VCaP (cell line): Measurements from ENCODE around the gene ACSS2.
A peak's percentile ranks its signal among the peaks of the same experiment; 100 is the strongest.

Source experiments
- H3K27ac ChIP-seq: fragments of 450-650 bp; 2 replicates; pipeline ENCODE4 v1.5.1; 2017
- TF ChIP-seq, protein P1 (sequence below): fragments of 450-650 bp; conservative IDR thresholded peaks from 2 replicates; pipeline ENCODE4 v1.5.1; 2017; ENCODE audit warnings: mild to moderate bottlenecking, moderate library complexity

Gene ACSS2

DNA sequence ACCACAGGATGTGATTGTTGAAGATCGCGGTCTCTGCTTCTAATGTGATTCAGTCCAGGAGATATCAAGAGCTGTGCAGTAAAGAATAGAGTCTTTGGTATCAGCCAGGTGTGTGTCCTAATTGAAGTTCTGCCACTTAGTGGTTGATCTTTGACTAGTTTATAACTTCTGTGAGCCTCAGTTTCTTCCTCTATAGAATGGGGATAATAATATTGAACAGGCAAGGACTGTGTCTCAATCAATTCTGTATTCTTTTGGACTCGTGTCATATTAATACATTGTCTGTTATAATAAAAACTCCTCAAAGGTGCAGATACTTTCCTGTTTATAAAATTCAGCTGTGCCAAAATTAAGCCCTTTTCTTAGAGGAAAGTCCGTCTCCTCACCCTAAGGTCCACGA is 27.8 kb upstream of the ACSS2 start:
- TF ChIP-seq, protein P1, sequence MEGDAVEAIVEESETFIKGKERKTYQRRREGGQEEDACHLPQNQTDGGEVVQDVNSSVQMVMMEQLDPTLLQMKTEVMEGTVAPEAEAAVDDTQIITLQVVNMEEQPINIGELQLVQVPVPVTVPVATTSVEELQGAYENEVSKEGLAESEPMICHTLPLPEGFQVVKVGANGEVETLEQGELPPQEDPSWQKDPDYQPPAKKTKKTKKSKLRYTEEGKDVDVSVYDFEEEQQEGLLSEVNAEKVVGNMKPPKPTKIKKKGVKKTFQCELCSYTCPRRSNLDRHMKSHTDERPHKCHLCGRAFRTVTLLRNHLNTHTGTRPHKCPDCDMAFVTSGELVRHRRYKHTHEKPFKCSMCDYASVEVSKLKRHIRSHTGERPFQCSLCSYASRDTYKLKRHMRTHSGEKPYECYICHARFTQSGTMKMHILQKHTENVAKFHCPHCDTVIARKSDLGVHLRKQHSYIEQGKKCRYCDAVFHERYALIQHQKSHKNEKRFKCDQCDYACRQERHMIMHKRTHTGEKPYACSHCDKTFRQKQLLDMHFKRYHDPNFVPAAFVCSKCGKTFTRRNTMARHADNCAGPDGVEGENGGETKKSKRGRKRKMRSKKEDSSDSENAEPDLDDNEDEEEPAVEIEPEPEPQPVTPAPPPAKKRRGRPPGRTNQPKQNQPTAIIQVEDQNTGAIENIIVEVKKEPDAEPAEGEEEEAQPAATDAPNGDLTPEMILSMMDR = no peak
- no peak overlapping the region for H3K27ac ChIP-seq

DNA sequence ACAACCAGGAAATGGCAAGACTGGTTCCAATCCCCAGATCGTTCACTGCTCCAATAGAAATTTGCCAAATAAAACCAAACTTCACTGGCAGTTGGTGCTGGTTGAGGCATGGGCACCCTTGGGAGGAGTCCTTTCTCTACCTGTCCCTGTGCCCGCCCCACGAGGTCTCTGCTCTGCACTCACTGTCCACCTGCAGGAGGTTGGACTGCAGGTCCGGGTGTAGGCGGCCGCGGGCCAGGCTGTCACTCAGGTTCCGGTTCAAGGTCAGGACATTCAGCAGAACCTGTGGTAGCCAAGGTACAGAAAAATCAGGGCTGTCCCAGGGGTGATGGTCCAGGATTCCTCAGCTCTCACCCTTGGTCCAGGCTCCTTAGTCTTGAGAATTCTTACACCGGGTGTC is 26.6 kb upstream of the ACSS2 start:
- H3K27ac ChIP-seq = no peak overlapping the region
- TF ChIP-seq, protein P1 = no peak

DNA sequence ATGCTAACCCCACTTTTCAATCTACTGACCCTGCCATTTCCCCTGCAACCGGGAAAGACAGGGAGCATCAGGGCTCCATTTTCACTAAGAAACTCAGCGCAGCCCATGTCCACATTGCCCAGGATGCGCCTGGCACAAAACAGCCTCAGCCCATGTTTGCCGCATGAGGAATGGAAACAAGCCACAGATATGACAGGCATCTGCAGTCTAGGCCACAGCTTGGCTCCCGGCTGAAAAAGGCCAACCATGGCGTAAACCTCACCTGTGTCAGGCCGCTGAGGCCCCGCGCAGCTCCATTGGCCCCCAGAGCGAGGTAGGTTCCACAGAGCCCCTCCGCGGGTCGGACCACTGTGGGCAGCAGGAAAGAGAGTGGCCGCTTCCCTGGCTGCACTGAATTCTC is 25.4 kb upstream of the ACSS2 start:
- H3K27ac ChIP-seq = no peak overlapping the region
- TF ChIP-seq, protein P1 = no peak

DNA sequence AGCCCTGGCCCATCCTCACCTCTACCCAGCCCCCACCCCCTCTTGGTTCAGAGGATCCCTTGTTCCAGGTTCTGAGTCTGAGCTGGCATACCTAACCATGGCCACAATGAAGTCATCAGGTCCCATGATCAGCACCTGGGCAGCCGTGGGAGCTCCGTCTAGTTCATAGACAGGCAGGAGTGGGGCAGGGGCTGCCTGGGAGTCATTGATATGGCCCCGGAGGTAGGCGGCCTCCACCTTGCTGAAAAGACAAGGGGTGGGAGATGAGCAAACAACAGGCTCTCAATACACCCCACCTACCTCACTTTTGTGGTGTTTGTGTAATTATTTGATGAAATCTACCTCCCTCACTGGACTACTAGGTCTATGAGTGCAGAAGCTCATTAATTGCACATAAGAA is 24.1 kb upstream of the ACSS2 start:
- TF ChIP-seq, protein P1 = no peak
- no peak overlapping the region for H3K27ac ChIP-seq

DNA sequence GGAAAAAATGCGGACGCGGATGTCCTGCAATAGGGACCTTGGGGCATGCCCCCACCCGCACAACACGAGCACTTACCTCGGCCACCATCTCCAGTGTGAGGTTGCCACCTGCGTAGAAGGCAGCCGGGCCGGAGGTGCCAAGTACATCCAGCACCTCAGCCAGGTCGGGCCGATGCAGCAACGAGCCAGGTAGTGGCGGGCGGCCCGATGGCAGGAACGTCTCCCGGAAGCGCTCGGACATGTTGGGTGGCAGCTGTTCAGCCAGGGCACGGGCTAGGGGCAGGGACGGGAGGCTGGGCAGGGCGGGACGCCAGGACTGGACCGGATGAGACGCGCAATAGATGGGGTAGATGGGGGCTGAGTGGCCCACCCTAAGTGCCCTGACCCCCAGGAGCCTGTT is 17.0 kb upstream of the ACSS2 start:
- TF ChIP-seq, protein P1 = no peak
- H3K27ac ChIP-seq = no peak overlapping the region

DNA sequence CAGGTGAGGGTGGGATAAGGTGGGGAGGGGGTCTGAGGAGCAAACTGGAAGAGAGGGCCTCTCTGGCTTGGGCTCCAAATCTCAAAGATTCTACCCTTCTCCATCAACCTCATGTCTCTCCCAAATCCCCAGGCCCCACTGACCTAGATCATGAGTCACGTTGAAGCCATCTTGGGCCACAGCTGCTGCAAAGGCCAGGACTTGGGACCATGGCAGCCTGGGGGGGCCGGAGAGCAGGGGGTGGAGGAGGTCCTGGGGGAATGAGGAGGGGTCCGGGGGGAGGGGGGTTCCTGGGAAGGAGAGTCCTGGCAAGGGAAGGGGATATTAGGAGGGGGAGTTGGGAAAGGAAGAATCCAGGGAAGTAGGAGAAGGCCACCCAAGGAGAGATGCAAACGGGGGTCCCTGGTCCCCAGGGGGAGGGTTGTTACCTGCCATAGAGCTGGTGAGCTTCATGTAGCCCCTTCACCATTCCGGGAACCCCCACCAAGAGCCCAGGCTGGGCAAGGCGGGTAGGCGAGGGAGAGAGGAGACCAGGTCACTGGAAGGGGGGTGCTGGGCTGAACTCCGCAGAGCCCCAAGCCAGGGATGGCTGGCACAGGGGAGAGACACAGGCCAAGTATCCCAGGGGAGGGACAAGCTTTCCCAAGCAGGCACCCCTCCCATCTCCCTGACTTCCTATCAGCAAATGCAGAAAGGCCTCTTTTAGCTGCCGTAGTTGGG is 16.4 kb upstream of the ACSS2 start:
- H3K27ac ChIP-seq = no peak overlapping the region
- TF ChIP-seq, protein P1 = no peak

DNA sequence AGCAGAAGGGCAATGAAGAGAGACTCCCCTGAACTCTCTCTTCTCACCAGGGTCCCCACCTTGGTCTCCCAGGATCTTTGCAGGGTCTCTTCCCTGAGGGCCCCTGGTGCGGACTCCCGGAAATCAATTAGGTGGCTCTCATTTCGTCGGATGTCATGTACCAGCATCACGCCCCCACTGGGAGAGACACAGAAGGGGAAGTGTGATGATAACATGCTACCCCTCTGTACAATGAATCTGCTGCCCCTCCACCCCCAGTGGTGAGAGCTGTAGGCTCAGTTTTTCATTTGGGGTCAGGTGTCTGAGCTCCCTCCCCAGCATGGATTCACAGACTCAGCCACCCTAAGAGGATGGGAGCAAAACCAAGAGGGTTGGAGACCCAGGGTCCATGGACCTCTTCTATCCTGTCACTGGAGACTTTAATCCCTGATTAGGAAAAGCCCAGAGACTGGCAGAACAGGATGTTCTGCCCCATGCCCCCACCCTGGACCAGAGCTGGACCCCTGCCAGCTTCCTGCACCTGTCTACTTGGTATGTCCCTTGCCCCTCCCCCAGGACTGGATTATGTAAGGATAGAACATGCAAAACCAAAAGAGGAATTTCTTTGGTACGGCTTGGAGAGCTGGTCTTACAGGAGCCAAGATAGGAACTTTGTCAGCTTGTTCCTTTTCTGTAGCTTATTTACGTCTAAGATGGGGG is 14.9 kb upstream of the ACSS2 start:
- H3K27ac ChIP-seq = peak overlapping the region; percentile 51

More for the DNA sequence above, 14.9 kb upstream of the ACSS2 start:
- TF ChIP-seq, protein P1 = no peak
